SU-DHL-6 (cell line): ENCODE results near the gene TLK1.

Source experiments
- H2AFZ ChIP-seq: fragments of 200-600 bp; sonication (generic); 2 replicates; pipeline ENCODE4 v1.6.1; 2014; ENCODE audit warnings: low read depth, mild to moderate bottlenecking, moderate library complexity, mixed read lengths, antibody characterized with exemption, low read length; ENCODE audit not compliant: severe bottlenecking
- H3F3A ChIP-seq: fragments of 200-600 bp; shearing (Covaris generic); 2 replicates; pipeline ENCODE4 v1.6.0; 2016; ENCODE audit warnings: antibody characterized with exemption, mild to moderate bottlenecking; ENCODE audit not compliant: insufficient read depth
- H3K27ac ChIP-seq: fragments of 200-600 bp; sonication (generic); 2 replicates; pipeline ENCODE4 v1.5.1; 2016; ENCODE audit warnings: low read depth, mild to moderate bottlenecking, low read length, moderate library complexity, mixed read lengths
- H3K27me3 ChIP-seq: fragments of 200-600 bp; sonication (generic), shearing (Covaris generic); 2 replicates; pipeline ENCODE4 v1.6.0; 2014; ENCODE audit warnings: mild to moderate bottlenecking, low read length
- H3K36me3 ChIP-seq: fragments of 200-600 bp; sonication (generic); 2 replicates; pipeline ENCODE4 v1.6.1; 2014; ENCODE audit warnings: mild to moderate bottlenecking, low read length, mixed read lengths
- H3K4me2 ChIP-seq: fragments of 300-600, 200-600 bp; shearing (Covaris generic), sonication (generic); 2 replicates; pipeline ENCODE4 v1.6.0; 2014; ENCODE audit warnings: low read length, low read depth, mild to moderate bottlenecking; ENCODE audit not compliant: poor library complexity, severe bottlenecking
- H3K4me3 ChIP-seq: fragments of 200-600 bp; sonication (generic); 2 replicates; pipeline ENCODE4 v1.5.1; 2014; ENCODE audit warnings: antibody characterized with exemption, low read length, mild to moderate bottlenecking, mixed read lengths; ENCODE audit not compliant: insufficient read depth, poor library complexity, severe bottlenecking
- H3K79me2 ChIP-seq: fragments of 200-600 bp; sonication (generic); 2 replicates; pipeline ENCODE4 v1.6.1; 2014; ENCODE audit warnings: mild to moderate bottlenecking, low read length, moderate library complexity; ENCODE audit not compliant: insufficient read depth
- H3K9ac ChIP-seq: fragments of 200-600 bp; sonication (generic); 2 replicates; pipeline ENCODE4 v1.7.0; 2014; ENCODE audit warnings: mild to moderate bottlenecking, low read length
- H3K9me2 ChIP-seq: fragments of 200-600 bp; sonication (generic); replicated peaks from 2 replicates; pipeline ENCODE4 v1.6.1; 2014; ENCODE audit warnings: low read length; ENCODE audit not compliant: insufficient read depth
- H3K9me3 ChIP-seq: fragments of 200-600 bp; sonication (generic); 2 replicates; pipeline ENCODE4 v1.6.1; 2014; ENCODE audit warnings: low read length, mixed read lengths; ENCODE audit not compliant: insufficient read depth
- H4K20me1 ChIP-seq: fragments of 200-600 bp; sonication (generic); 2 replicates; pipeline ENCODE4 v1.6.1; 2014; ENCODE audit warnings: low read depth, mild to moderate bottlenecking, antibody characterized with exemption, low read length, moderate library complexity, mixed read lengths
- EZH2phosphoT487 ChIP-seq: fragments of 200-600 bp; sonication (generic), shearing (Covaris generic); conservative IDR thresholded peaks from 2 replicates; pipeline ENCODE4 v1.6.1; 2018; ENCODE audit warnings: mild to moderate bottlenecking, antibody characterized with exemption, low read length, moderate library complexity, mixed read lengths
- TF ChIP-seq, protein P1 (sequence below): fragments of 200-600 bp; sonication (generic); IDR thresholded peaks from one replicate; pipeline ENCODE4 v1.5.1; 2017; ENCODE audit warnings: antibody characterized with exemption, mild to moderate bottlenecking, low read length, moderate library complexity; ENCODE audit not compliant: insufficient read depth, poor library complexity, severe bottlenecking

TLK1 gene

DNA sequence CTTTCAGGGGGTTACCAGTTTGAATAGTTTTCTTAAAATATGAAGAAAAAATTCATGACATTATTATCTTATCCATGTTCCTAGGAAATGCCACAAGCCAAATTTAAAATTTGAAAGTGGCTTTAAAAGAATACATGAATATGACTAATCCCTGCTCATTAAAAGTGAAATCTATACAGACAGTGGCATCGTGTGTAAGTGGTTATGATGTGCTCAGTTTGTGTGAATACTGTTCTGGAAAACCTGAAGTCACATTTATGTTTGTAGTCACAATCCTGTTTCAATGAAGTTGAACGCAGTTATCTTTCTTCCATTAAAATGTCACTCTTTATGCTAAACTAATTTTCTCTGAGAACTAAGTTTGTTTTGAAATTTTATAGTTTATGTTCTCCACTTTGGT is 155.9 kb downstream of the TLK1 start:
- Histone ChIP-seq H3K9me2 (no peaks in the 10 kb centered on the region), H3K36me3 (peaks cover 44% of the 10 kb centered on the region), H3F3A (peaks cover 11% of the 10 kb centered on the region; the same call in 1 of the 2 replicates), H3K27ac (no peak overlapping the region), H4K20me1 (no peaks in the 10 kb centered on the region; the same call in 1 of the 2 replicates), H3K9me3 (no peaks in the 10 kb centered on the region), H2AFZ (no peak overlapping the region), H3K27me3 (no peaks in the 10 kb centered on the region), H3K9ac (no peak overlapping the region), H3K4me3 (no peak overlapping the region), H3K79me2 (no peaks in the 10 kb centered on the region), H3K4me2 (no peak overlapping the region)
- no peak for TF ChIP-seq EZH2phosphoT487

DNA sequence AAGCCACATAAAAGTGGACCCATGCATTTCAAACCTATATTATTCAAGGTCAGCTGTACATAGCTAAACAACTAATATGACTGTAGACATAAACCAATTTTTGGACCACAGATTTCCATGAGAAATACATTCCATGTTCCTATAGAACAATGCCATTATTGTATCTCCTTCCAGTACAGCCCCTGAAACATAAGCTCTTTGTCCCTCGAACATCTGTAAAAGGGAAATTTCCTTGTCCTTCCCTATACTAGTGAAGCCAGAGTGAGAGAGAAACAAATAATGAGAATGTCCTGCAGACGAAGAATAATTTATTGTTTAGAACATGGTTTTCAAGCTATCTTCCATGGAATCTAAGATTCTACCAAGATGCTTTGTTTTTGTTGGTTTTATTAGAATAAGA is 156.3 kb downstream of the TLK1 start:
- Histone ChIP-seq H3K9me2 (no peaks in the 10 kb centered on the region), H3K4me2 (no peak overlapping the region), H4K20me1 (no peaks in the 10 kb centered on the region; the same call in 1 of the 2 replicates), H3K9ac (no peak overlapping the region), H2AFZ (no peak overlapping the region), H3F3A (peaks cover 11% of the 10 kb centered on the region; the same call in 1 of the 2 replicates), H3K9me3 (no peaks in the 10 kb centered on the region), H3K27ac (no peak overlapping the region), H3K79me2 (no peaks in the 10 kb centered on the region), H3K27me3 (no peaks in the 10 kb centered on the region), H3K36me3 (peaks cover 43% of the 10 kb centered on the region), H3K4me3 (no peak overlapping the region)
- TF ChIP-seq, protein P1, sequence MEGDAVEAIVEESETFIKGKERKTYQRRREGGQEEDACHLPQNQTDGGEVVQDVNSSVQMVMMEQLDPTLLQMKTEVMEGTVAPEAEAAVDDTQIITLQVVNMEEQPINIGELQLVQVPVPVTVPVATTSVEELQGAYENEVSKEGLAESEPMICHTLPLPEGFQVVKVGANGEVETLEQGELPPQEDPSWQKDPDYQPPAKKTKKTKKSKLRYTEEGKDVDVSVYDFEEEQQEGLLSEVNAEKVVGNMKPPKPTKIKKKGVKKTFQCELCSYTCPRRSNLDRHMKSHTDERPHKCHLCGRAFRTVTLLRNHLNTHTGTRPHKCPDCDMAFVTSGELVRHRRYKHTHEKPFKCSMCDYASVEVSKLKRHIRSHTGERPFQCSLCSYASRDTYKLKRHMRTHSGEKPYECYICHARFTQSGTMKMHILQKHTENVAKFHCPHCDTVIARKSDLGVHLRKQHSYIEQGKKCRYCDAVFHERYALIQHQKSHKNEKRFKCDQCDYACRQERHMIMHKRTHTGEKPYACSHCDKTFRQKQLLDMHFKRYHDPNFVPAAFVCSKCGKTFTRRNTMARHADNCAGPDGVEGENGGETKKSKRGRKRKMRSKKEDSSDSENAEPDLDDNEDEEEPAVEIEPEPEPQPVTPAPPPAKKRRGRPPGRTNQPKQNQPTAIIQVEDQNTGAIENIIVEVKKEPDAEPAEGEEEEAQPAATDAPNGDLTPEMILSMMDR = no peak
- no peak for TF ChIP-seq EZH2phosphoT487

DNA sequence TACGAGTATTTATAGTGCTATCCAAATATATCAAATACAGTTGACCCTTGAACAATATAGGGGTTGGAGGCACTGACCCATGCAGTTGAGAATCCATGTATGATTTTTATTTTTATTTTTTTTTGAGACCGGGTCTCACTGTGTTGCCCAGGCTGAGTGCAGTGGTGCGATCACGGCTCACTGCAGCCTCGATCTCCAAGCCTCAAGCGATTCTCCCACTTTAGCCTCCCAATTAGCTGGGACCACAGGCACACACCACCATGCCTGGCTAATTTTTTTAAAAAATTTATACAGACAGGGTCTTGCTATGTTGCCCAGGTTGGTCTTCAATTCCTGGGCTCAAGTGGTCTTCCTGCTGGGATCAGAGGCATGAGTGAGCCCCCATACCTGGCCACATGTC is 161.0 kb downstream of the TLK1 start:
- H2AFZ ChIP-seq = no peak overlapping the region
- H3K27me3 ChIP-seq = no peaks in the 10 kb centered on the region
- no peak overlapping the region for H3K9ac ChIP-seq
- H3K27ac ChIP-seq = no peak overlapping the region
- no peaks in the 10 kb centered on the region for H3K79me2 ChIP-seq
- TF ChIP-seq EZH2phosphoT487 = no peak
- TF ChIP-seq, protein P1 = no peak
- H3F3A ChIP-seq = peaks cover 8% of the 10 kb centered on the region; the same call in 1 of the 2 replicates
- H4K20me1 ChIP-seq = no peaks in the 10 kb centered on the region
- no peak overlapping the region for H3K4me2 ChIP-seq
- no peaks in the 10 kb centered on the region for H3K9me3 ChIP-seq
- no peak overlapping the region for H3K4me3 ChIP-seq
- no peaks in the 10 kb centered on the region for H3K9me2 ChIP-seq
- peaks cover 35% of the 10 kb centered on the region for H3K36me3 ChIP-seq

DNA sequence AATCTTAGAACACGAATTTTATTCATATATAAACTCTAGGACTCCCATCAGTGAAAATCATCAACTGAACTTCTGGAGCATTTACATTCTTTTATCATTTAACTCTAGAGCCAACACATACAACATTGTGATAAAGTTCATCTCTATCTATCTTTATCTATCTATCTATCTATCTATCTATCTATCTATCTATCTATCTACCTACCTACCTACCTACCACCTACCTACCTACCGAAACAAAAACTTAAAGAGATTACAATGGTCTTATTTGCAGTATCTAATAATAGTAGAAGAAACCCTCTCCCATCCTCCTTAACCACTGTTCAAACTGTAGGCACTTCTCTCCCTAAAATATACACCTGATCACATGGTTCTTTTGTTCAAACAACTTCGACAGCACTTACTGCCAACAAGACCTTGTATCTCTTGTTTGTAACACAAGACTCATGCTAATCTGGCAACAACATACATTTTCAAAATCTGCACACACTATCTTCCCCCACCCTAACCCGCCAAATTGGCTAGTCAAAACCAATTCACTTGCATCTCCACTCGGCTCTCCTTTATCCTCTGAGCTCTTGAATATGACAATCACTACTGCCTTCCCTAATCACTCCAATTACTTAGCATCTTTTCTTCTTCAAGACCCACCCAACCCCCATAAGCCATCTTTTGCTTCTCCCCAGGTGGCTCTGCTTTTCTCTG is 162.6 kb downstream of the TLK1 start:
- Histone ChIP-seq H3K27me3 (no peaks in the 10 kb centered on the region), H3K4me2 (no peak overlapping the region), H3K9me2 (no peaks in the 10 kb centered on the region), H3K36me3 (peaks cover 39% of the 10 kb centered on the region), H4K20me1 (no peaks in the 10 kb centered on the region), H3K79me2 (no peaks in the 10 kb centered on the region), H3K9me3 (no peaks in the 10 kb centered on the region), H3K9ac (no peak overlapping the region), H3K4me3 (no peak overlapping the region), H3F3A (peaks cover 10% of the 10 kb centered on the region; the same call in 1 of the 2 replicates), H3K27ac (no peak overlapping the region), H2AFZ (no peak overlapping the region)
- TF ChIP-seq, protein P1 = no peak
